ENCODE measurements around the gene WDR59. TPM values are rescaled to one million over a fixed set of nuclear protein-coding genes. Genes with fewer than 3 reads are reported as not detected.

The WDR59 gene
- total and polyA plus RNA-seq, 2 experiments from 2014 or later: 38.7 to 54.5 TPM

GRCh38 chr16:75003931-75004330 lies 19.0 kb upstream of the WDR59 start:
- Mint-ChIP-seq H3K27me3 (ENCODE audit: insufficient read depth, low read depth, poor library complexity) (peaks cover 22% of the 10 kb centered on the region), H3K9me3 (no peaks in the 10 kb centered on the region; the same call in 2 of the 3 replicates), H3K4me1 (peaks cover 38% of the 10 kb centered on the region), H3K4me3 (no peak overlapping the region), H3K27ac (no peak overlapping the region), H3K36me3 (ENCODE audit: low read depth) (peaks cover 14% of the 10 kb centered on the region)
- Histone ChIP-seq H3F3A (replicated peaks; ENCODE audit: low read depth) (peaks cover 5% of the 10 kb centered on the region), H4K20me1 (replicated peaks; ENCODE audit: insufficient read depth) (peaks cover 53% of the 10 kb centered on the region), H3K4me2 (no peak overlapping the region), H3K9me2 (ENCODE audit: insufficient read depth) (no peaks in the 10 kb centered on the region), H3K36me3 (ENCODE audit: insufficient read depth) (no peaks in the 10 kb centered on the region; the same call in 1 of the 2 replicates), H3K4me1 (ENCODE audit: insufficient read depth) (peaks cover 20% of the 10 kb centered on the region), H2AFZ (no peak overlapping the region), H3K4me3 (no peak overlapping the region), H3K27ac (ENCODE audit: low read depth) (no peak overlapping the region), H3K79me2 (replicated peaks; ENCODE audit: insufficient read depth) (peaks cover 97% of the 10 kb centered on the region), H3K27me3 (ENCODE audit: insufficient read depth) (peaks cover 8% of the 10 kb centered on the region)
- TF ChIP-seq NANOG (IDR thresholded peaks at IDR 0.05; ENCODE audit: borderline replicate concordance) (no peak), ZNF331 (CRISPR knock-in tag; IDR thresholded peaks at IDR 0.05; ENCODE audit: low read depth) (no peak), CREB1 (CRISPR knock-in tag; IDR thresholded peaks at IDR 0.05; ENCODE audit: low read depth) (no peak), ETS1 (IDR thresholded peaks at IDR 0.05) (no peak), CTCF (conservative IDR thresholded peaks at IDR 0.05; ENCODE audit: low read depth in 2 of 2) (no peak), STAT1 (IDR thresholded peaks at IDR 0.05; ENCODE audit: unreplicated experiment) (no peak), POLR2AphosphoS5 (IDR thresholded peaks at IDR 0.05; ENCODE audit: low read depth) (no peak), EZH2 (IDR thresholded peaks at IDR 0.05; ENCODE audit: low read depth, unreplicated experiment) (no peak), JUNB (IDR thresholded peaks at IDR 0.05; ENCODE audit: unreplicated experiment) (no peak), ZNF114 (CRISPR knock-in tag; IDR thresholded peaks at IDR 0.05) (no peak)
- TF ChIP-seq, protein P1, sequence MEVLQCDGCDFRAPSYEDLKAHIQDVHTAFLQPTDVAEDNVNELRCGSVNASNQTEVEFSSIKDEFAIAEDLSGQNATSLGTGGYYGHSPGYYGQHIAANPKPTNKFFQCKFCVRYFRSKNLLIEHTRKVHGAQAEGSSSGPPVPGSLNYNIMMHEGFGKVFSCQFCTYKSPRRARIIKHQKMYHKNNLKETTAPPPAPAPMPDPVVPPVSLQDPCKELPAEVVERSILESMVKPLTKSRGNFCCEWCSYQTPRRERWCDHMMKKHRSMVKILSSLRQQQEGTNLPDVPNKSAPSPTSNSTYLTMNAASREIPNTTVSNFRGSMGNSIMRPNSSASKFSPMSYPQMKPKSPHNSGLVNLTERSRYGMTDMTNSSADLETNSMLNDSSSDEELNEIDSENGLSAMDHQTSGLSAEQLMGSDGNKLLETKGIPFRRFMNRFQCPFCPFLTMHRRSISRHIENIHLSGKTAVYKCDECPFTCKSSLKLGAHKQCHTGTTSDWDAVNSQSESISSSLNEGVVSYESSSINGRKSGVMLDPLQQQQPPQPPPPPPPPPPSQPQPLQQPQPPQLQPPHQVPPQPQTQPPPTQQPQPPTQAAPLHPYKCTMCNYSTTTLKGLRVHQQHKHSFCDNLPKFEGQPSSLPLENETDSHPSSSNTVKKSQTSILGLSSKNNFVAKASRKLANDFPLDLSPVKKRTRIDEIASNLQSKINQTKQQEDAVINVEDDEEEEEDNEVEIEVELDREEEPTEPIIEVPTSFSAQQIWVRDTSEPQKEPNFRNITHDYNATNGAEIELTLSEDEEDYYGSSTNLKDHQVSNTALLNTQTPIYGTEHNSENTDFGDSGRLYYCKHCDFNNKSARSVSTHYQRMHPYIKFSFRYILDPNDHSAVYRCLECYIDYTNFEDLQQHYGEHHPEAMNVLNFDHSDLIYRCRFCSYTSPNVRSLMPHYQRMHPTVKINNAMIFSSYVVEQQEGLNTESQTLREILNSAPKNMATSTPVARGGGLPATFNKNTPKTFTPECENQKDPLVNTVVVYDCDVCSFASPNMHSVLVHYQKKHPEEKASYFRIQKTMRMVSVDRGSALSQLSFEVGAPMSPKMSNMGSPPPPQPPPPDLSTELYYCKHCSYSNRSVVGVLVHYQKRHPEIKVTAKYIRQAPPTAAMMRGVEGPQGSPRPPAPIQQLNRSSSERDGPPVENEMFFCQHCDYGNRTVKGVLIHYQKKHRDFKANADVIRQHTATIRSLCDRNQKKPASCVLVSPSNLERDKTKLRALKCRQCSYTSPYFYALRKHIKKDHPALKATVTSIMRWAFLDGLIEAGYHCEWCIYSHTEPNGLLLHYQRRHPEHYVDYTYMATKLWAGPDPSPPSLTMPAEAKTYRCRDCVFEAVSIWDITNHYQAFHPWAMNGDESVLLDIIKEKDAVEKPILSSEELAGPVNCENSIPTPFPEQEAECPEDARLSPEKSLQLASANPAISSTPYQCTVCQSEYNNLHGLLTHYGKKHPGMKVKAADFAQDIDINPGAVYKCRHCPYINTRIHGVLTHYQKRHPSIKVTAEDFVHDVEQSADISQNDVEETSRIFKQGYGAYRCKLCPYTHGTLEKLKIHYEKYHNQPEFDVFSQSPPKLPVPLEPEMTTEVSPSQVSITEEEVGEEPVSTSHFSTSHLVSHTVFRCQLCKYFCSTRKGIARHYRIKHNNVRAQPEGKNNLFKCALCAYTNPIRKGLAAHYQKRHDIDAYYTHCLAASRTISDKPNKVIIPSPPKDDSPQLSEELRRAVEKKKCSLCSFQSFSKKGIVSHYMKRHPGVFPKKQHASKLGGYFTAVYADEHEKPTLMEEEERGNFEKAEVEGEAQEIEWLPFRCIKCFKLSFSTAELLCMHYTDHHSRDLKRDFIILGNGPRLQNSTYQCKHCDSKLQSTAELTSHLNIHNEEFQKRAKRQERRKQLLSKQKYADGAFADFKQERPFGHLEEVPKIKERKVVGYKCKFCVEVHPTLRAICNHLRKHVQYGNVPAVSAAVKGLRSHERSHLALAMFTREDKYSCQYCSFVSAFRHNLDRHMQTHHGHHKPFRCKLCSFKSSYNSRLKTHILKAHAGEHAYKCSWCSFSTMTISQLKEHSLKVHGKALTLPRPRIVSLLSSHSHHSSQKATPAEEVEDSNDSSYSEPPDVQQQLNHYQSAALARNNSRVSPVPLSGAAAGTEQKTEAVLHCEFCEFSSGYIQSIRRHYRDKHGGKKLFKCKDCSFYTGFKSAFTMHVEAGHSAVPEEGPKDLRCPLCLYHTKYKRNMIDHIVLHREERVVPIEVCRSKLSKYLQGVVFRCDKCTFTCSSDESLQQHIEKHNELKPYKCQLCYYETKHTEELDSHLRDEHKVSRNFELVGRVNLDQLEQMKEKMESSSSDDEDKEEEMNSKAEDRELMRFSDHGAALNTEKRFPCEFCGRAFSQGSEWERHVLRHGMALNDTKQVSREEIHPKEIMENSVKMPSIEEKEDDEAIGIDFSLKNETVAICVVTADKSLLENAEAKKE (CRISPR knock-in tag; IDR thresholded peaks at IDR 0.05): no peak
- TF ChIP-seq, protein P2, sequence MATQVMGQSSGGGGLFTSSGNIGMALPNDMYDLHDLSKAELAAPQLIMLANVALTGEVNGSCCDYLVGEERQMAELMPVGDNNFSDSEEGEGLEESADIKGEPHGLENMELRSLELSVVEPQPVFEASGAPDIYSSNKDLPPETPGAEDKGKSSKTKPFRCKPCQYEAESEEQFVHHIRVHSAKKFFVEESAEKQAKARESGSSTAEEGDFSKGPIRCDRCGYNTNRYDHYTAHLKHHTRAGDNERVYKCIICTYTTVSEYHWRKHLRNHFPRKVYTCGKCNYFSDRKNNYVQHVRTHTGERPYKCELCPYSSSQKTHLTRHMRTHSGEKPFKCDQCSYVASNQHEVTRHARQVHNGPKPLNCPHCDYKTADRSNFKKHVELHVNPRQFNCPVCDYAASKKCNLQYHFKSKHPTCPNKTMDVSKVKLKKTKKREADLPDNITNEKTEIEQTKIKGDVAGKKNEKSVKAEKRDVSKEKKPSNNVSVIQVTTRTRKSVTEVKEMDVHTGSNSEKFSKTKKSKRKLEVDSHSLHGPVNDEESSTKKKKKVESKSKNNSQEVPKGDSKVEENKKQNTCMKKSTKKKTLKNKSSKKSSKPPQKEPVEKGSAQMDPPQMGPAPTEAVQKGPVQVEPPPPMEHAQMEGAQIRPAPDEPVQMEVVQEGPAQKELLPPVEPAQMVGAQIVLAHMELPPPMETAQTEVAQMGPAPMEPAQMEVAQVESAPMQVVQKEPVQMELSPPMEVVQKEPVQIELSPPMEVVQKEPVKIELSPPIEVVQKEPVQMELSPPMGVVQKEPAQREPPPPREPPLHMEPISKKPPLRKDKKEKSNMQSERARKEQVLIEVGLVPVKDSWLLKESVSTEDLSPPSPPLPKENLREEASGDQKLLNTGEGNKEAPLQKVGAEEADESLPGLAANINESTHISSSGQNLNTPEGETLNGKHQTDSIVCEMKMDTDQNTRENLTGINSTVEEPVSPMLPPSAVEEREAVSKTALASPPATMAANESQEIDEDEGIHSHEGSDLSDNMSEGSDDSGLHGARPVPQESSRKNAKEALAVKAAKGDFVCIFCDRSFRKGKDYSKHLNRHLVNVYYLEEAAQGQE (IDR thresholded peaks at IDR 0.05; ENCODE audit: unreplicated experiment): no peak
- ATAC-seq (no peak), DNase-seq (ENCODE audit: low spot score) (no peak)
